Measurements from ENCODE around the gene HYCC1.

HYCC1 gene

DNA sequence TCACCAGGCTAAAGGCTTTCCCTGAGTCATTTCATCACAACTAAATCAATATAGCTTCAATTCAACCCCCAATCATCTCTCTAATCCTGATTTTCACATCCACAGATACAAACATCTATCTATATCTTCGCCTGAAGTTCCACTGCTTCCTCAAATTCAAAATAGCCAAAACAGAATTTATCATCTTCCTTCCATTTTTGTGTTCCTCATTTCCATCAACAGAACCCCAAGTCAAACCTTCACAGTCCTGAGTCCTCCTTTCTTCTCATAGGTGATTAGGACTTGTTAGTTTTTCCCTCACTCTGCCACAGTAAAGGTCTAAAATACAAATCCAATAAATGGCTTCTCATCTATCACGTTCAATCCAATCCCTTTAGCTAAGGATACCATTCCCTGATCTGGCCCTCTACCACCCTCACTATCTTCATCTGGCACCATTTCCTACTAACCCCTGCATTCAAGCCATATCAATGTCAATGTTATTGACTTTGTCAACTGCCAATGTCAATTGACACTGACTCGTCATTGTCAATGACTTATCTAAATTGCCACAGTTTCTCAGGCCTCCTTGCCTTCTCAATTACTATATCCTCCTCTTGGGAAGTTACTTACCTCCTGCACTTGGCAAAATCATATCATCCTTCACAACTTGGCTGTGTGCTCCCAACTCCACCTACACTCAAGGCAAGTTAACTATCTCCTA, 2.6 kb downstream of the HYCC1 start:
- H3K36me3 ChIP-seq (ENCODE audit: control insufficient read depth in 2 of 2, insufficient read depth in 1 of 2, low read length in 2 of 2): no peaks in the 10 kb centered on the region
- no peaks in the 10 kb centered on the region for H3K9me3 ChIP-seq (ENCODE audit: control insufficient read depth, insufficient read depth, low read depth, low read length)
- no peak overlapping the region for H3K4me3 ChIP-seq (ENCODE audit: low read depth, low read length)
- ChIA-PET POLR2A (no interaction called here), CTCF (interaction anchor here (0.7 to 3.2 kb wide), 3 partner anchors 44 to 536 kb away, joined by 3 to 11 read pairs (median 3); no protein-coding TSS in a partner anchor)
- TF ChIP-seq ZFHX2 (tag by site-specific recombination; conservative IDR thresholded peaks at IDR 0.05): 0 out of 2 replicates have a peak, but pooled peaks have one; percentile 26
- TF ChIP-seq ZNF223 (tag by site-specific recombination; IDR thresholded peaks at IDR 0.05): no peak
- peak; percentile 55; the same call in 1 of the 2 replicates for TF ChIP-seq ZNF600 (tag by site-specific recombination; IDR thresholded peaks at IDR 0.05)
- 0 out of 2 replicates have a peak, but pooled peaks have one; percentile 10 for TF ChIP-seq PRDM1 (tag by site-specific recombination; IDR thresholded peaks at IDR 0.05)
- H3K27ac ChIP-seq (ENCODE audit: extremely low read depth, low read depth, low read length): no peak overlapping the region
- peaks cover 5% of the 10 kb centered on the region; the same call in 1 of the 2 replicates for H3K4me1 ChIP-seq (ENCODE audit: control insufficient read depth, insufficient read depth, low read length)

DNA sequence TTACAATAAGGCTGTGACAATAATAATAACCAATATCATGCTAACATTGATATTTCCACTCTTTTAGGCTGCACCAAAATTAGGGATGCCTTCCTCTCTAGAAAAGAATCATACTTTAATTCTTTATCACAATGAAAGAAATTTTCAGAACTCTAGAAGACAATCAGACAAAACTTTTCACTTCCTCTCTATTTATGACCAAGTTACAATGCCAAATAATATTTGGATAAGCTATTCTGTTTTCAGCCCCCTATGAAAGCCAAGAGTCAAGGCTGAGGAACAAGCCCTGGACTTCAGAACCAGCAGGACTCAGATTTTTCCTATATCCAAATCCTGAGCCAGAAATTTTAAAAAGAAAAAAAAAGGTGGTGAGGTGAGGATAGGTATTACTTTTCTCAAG, 4.6 kb downstream of the HYCC1 start:
- POLR2A ChIA-PET: no interaction called here
- Histone ChIP-seq H3K36me3 (ENCODE audit: control insufficient read depth in 2 of 2, insufficient read depth in 1 of 2, low read length in 2 of 2) (no peaks in the 10 kb centered on the region), H3K9me3 (ENCODE audit: control insufficient read depth, insufficient read depth, low read depth, low read length) (no peaks in the 10 kb centered on the region), H3K27ac (ENCODE audit: extremely low read depth, low read depth, low read length) (no peak overlapping the region), H3K4me1 (ENCODE audit: control insufficient read depth, insufficient read depth, low read length) (peaks cover 5% of the 10 kb centered on the region; the same call in 1 of the 2 replicates), H3K4me3 (ENCODE audit: low read depth, low read length) (no peak overlapping the region)
- CTCF ChIA-PET: no interaction called here
- TF ChIP-seq, protein P1, sequence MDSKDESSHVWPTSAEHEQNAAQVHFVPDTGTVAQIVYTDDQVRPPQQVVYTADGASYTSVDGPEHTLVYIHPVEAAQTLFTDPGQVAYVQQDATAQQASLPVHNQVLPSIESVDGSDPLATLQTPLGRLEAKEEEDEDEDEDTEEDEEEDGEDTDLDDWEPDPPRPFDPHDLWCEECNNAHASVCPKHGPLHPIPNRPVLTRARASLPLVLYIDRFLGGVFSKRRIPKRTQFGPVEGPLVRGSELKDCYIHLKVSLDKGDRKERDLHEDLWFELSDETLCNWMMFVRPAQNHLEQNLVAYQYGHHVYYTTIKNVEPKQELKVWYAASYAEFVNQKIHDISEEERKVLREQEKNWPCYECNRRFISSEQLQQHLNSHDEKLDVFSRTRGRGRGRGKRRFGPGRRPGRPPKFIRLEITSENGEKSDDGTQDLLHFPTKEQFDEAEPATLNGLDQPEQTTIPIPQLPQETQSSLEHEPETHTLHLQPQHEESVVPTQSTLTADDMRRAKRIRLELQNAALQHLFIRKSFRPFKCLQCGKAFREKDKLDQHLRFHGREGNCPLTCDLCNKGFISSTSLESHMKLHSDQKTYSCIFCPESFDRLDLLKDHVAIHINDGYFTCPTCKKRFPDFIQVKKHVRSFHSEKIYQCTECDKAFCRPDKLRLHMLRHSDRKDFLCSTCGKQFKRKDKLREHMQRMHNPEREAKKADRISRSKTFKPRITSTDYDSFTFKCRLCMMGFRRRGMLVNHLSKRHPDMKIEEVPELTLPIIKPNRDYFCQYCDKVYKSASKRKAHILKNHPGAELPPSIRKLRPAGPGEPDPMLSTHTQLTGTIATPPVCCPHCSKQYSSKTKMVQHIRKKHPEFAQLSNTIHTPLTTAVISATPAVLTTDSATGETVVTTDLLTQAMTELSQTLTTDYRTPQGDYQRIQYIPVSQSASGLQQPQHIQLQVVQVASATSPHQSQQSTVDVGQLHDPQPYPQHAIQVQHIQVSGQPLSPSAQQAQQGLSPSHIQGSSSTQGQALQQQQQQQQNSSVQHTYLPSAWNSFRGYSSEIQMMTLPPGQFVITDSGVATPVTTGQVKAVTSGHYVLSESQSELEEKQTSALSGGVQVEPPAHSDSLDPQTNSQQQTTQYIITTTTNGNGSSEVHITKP (tag by site-specific recombination; IDR thresholded peaks at IDR 0.05): 0 out of 2 replicates have a peak, but pooled peaks have one; percentile 12
- no peak for TF ChIP-seq ZNF114 (tag by site-specific recombination; IDR thresholded peaks at IDR 0.05)

DNA sequence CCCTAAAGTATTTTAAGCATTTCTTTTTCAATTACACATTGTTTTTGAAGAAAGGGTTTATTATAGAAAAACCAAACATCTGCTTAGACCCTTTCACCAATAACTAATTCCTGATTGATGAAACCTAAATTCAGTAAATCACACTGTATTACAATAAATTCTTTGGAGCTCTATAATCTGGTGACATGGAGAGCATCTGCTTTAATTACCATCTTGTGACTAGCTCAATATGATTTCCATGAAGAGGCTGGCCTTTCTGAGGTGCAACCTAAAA, 9.7 kb downstream of the HYCC1 start:
- no peaks in the 10 kb centered on the region for H3K9me3 ChIP-seq (ENCODE audit: control insufficient read depth, insufficient read depth, low read depth, low read length)
- no peaks in the 10 kb centered on the region for H3K36me3 ChIP-seq (ENCODE audit: control insufficient read depth in 2 of 2, insufficient read depth in 1 of 2, low read length in 2 of 2)
- ChIA-PET CTCF (interaction anchor here (0.8 to 1.7 kb wide), 2 partner anchors 9 to 52 kb away, joined by 3 to 4 read pairs; partner anchors contain the start of gene HYCC1), POLR2A (interaction anchor here (0.6 kb wide), 1 partner anchor 8 kb away, joined by 3 read pairs; no protein-coding TSS in a partner anchor)
- no peak overlapping the region for H3K27ac ChIP-seq (ENCODE audit: extremely low read depth, low read depth, low read length)
- TF ChIP-seq ZSCAN30 (tag by site-specific recombination; IDR thresholded peaks at IDR 0.05): no peak
- TF ChIP-seq, protein P2, sequence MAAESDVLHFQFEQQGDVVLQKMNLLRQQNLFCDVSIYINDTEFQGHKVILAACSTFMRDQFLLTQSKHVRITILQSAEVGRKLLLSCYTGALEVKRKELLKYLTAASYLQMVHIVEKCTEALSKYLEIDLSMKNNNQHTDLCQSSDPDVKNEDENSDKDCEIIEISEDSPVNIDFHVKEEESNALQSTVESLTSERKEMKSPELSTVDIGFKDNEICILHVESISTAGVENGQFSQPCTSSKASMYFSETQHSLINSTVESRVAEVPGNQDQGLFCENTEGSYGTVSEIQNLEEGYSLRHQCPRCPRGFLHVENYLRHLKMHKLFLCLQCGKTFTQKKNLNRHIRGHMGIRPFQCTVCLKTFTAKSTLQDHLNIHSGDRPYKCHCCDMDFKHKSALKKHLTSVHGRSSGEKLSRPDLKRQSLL (tag by site-specific recombination; IDR thresholded peaks at IDR 0.05): peak; percentile 42; the same call in 1 of the 2 replicates
- TF ChIP-seq, protein P3, sequence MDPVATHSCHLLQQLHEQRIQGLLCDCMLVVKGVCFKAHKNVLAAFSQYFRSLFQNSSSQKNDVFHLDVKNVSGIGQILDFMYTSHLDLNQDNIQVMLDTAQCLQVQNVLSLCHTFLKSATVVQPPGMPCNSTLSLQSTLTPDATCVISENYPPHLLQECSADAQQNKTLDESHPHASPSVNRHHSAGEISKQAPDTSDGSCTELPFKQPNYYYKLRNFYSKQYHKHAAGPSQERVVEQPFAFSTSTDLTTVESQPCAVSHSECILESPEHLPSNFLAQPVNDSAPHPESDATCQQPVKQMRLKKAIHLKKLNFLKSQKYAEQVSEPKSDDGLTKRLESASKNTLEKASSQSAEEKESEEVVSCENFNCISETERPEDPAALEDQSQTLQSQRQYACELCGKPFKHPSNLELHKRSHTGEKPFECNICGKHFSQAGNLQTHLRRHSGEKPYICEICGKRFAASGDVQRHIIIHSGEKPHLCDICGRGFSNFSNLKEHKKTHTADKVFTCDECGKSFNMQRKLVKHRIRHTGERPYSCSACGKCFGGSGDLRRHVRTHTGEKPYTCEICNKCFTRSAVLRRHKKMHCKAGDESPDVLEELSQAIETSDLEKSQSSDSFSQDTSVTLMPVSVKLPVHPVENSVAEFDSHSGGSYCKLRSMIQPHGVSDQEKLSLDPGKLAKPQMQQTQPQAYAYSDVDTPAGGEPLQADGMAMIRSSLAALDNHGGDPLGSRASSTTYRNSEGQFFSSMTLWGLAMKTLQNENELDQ (tag by site-specific recombination; IDR thresholded peaks at IDR 0.05; ENCODE audit: low read depth): no peak
- TF ChIP-seq OVOL3 (tag by site-specific recombination; IDR thresholded peaks at IDR 0.05): no peak
- no peak for TF ChIP-seq ZBTB20 (tag by site-specific recombination; IDR thresholded peaks at IDR 0.05)
- peaks cover 5% of the 10 kb centered on the region for H3K4me1 ChIP-seq (ENCODE audit: control insufficient read depth, insufficient read depth, low read length)
- no peak overlapping the region for H3K4me3 ChIP-seq (ENCODE audit: low read depth, low read length)

Measured in HEK293 (cell line).